ENCODE measurements around the gene DNASE1L3.

- TF ChIP-seq, protein P1, sequence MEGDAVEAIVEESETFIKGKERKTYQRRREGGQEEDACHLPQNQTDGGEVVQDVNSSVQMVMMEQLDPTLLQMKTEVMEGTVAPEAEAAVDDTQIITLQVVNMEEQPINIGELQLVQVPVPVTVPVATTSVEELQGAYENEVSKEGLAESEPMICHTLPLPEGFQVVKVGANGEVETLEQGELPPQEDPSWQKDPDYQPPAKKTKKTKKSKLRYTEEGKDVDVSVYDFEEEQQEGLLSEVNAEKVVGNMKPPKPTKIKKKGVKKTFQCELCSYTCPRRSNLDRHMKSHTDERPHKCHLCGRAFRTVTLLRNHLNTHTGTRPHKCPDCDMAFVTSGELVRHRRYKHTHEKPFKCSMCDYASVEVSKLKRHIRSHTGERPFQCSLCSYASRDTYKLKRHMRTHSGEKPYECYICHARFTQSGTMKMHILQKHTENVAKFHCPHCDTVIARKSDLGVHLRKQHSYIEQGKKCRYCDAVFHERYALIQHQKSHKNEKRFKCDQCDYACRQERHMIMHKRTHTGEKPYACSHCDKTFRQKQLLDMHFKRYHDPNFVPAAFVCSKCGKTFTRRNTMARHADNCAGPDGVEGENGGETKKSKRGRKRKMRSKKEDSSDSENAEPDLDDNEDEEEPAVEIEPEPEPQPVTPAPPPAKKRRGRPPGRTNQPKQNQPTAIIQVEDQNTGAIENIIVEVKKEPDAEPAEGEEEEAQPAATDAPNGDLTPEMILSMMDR (conservative IDR thresholded peaks at IDR 0.05 in 1 of 2, IDR thresholded peaks at IDR 0.05 in 1 of 2; ENCODE audit: low read depth in 1 of 2, low read length in 2 of 2): no peak
- no peak for TF ChIP-seq EZH2 (IDR thresholded peaks at IDR 0.05; ENCODE audit: low read length, missing control alignments)
These were observed 19.3 kb downstream of the DNASE1L3 start for GRCh38 chr3:58191361-58191991.

All from fibroblast of lung (primary cell).